Vagina (tissue), 2 donors: ENCODE results near the gene ADARB2.

Experiments used
- POLR2A ChIP-seq, 2 donors: fragments of 450-650 bp; IDR thresholded peaks; one replicate each; pipeline ENCODE4 v1.6.1; 2017; ENCODE audit warnings: antibody characterized with exemption in 2 of 2, mild to moderate bottlenecking in 2 of 2, moderate library complexity in 2 of 2
- POLR2AphosphoS5 ChIP-seq, 2 donors: sonication (generic); formaldehyde crosslinking; IDR thresholded peaks; one replicate each; pipeline ENCODE4 v1.9.0; 2017; ENCODE audit warnings: antibody characterized with exemption in 2 of 2, mild to moderate bottlenecking in 2 of 2, low read depth in 1 of 2; ENCODE audit not compliant: insufficient read depth in 1 of 2
- TF ChIP-seq, protein P1 (sequence below), 3 experiments: fragments of 450-650 bp in 2 of 3; fragments of 200-600 bp in 1 of 3; sonication (generic) in 1 of 3; IDR thresholded peaks; one replicate each; pipeline ENCODE4 v1.5.1; 2017 to 2019; ENCODE audit warnings: antibody characterized with exemption in 3 of 3, mild to moderate bottlenecking in 2 of 3, moderate library complexity in 2 of 3

DNA sequence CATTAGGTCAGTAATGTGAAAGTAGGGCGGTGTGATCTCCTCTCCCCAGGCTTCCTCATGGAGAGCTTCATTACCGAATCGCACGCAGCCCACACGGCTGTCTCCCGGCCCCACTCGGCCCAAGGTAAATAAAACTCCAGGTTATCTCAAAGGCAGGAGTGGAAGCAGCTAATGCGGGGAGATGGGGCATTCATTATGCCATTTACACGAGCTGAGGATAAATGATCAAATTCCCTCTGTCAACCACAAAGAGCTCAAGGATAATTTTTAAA, 93.5 kb downstream of the ADARB2 start:
- TF ChIP-seq, protein P1, sequence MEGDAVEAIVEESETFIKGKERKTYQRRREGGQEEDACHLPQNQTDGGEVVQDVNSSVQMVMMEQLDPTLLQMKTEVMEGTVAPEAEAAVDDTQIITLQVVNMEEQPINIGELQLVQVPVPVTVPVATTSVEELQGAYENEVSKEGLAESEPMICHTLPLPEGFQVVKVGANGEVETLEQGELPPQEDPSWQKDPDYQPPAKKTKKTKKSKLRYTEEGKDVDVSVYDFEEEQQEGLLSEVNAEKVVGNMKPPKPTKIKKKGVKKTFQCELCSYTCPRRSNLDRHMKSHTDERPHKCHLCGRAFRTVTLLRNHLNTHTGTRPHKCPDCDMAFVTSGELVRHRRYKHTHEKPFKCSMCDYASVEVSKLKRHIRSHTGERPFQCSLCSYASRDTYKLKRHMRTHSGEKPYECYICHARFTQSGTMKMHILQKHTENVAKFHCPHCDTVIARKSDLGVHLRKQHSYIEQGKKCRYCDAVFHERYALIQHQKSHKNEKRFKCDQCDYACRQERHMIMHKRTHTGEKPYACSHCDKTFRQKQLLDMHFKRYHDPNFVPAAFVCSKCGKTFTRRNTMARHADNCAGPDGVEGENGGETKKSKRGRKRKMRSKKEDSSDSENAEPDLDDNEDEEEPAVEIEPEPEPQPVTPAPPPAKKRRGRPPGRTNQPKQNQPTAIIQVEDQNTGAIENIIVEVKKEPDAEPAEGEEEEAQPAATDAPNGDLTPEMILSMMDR (IDR thresholded peaks at IDR 0.05) = no peak
- TF ChIP-seq POLR2A (IDR thresholded peaks at IDR 0.05) (no peak), POLR2AphosphoS5 (IDR thresholded peaks at IDR 0.05; ENCODE audit: insufficient read depth in 1 of 2, low read depth in 1 of 2) (no peak)
